SK-N-SH (cell line): ENCODE measurements around the gene CDH4. TPM values are rescaled to one million over a fixed set of nuclear protein-coding genes. Genes with fewer than 3 reads are reported as not detected.

Experiments
- CTCF ChIA-PET: fragments of 300-600, 350-600 bp; formaldehyde crosslinking; extraction: SDS; loops from one replicate; lab custom pipeline; 2021; lab: Yijun Ruan, JAX
- POLR2A ChIA-PET: fragments of 350-600 bp; sonication (Branson Sonifier 250); formaldehyde crosslinking; extraction: SDS; loops from one replicate; lab custom pipeline; 2020; ENCODE audit warnings: antibody characterized with exemption, inconsistent platforms; lab: Yijun Ruan, JAX
- DNase-seq: peaks from one replicate; pipeline ENCODE4 v3.0.0; 2012
- H2AFZ ChIP-seq: fragments of 200-600 bp; sonication (generic); 2 replicates; pipeline ENCODE4 v1.8.1; 2016; ENCODE audit warnings: antibody characterized with exemption, mild to moderate bottlenecking, low read depth
- H3F3A ChIP-seq: fragments of 200-600 bp; sonication (generic); replicated peaks from 2 replicates; pipeline ENCODE3; 2016; ENCODE audit warnings: antibody characterized with exemption, mild to moderate bottlenecking; ENCODE audit not compliant: insufficient read depth
- H3K27ac ChIP-seq, 2 experiments: fragments of 200-500 bp in 1 of 2; fragments of 200-600 bp in 1 of 2; sonication (Bioruptor generic) in 1 of 2; sonication (generic), shearing (Covaris generic) in 1 of 2; 2 replicates each; pipeline versions ENCODE4 v1.5.1 to v1.6.1; 2014 to 2016; ENCODE audit warnings: low read depth in 2 of 2, inconsistent platforms in 1 of 2, low read length in 1 of 2, mild to moderate bottlenecking in 1 of 2, mixed read lengths in 1 of 2
- H3K27me3 ChIP-seq: fragments of 200-600 bp; sonication (generic), shearing (Covaris generic); 2 replicates; pipeline ENCODE4 v1.6.1; 2016; ENCODE audit warnings: mixed run types; ENCODE audit not compliant: insufficient read depth
- H3K36me3 ChIP-seq, 2 experiments: fragments of 200-500 bp in 1 of 2; fragments of 200-600 bp in 1 of 2; sonication (Bioruptor generic) in 1 of 2; sonication (generic) in 1 of 2; replicated peaks in 1 of 2; 2 replicates each; pipeline versions ENCODE3 to v1.5.1; 2014 to 2016; ENCODE audit warnings: low read length in 1 of 2, mild to moderate bottlenecking in 1 of 2; ENCODE audit not compliant: insufficient read depth in 2 of 2, control insufficient read depth in 1 of 2
- H3K4me1 ChIP-seq, 2 experiments: fragments of 200-500 bp in 1 of 2; fragments of 200-600 bp in 1 of 2; sonication (Bioruptor generic) in 1 of 2; sonication (generic), shearing (Covaris generic) in 1 of 2; 2 replicates each; pipeline versions ENCODE4 v1.5.1 to v1.6.1; 2014 to 2016; ENCODE audit warnings: low read depth in 1 of 2, low read length in 1 of 2, mixed run types in 1 of 2; ENCODE audit not compliant: insufficient read depth in 2 of 2, control insufficient read depth in 1 of 2
- H3K4me2 ChIP-seq: fragments of 200-600 bp; sonication (generic), shearing (Covaris generic); 2 replicates; pipeline ENCODE4 v1.6.1; 2017; ENCODE audit warnings: mixed run types
- H3K4me3 ChIP-seq, 2 experiments: fragments of 200-500 bp in 1 of 2; fragments of 200-600 bp in 1 of 2; sonication (Bioruptor generic) in 1 of 2; sonication (generic), shearing (Covaris generic) in 1 of 2; 2 replicates each; pipeline versions ENCODE4 v1.5.1 to v1.8.1; 2014 to 2016; ENCODE audit warnings: low read depth in 2 of 2, inconsistent platforms in 1 of 2, low read length in 1 of 2, mild to moderate bottlenecking in 1 of 2, mixed read lengths in 1 of 2, moderate library complexity in 1 of 2
- H3K79me2 ChIP-seq: fragments of 200-600 bp; sonication (generic); 2 replicates; pipeline ENCODE4 v1.8.1; 2017; ENCODE audit warnings: mild to moderate bottlenecking; ENCODE audit not compliant: insufficient read depth
- H3K9ac ChIP-seq: fragments of 200-600 bp; sonication (generic); 2 replicates; pipeline ENCODE4 v1.6.1; 2017; ENCODE audit warnings: mixed run types
- H3K9me2 ChIP-seq: fragments of 200-600 bp; sonication (generic); 2 replicates; pipeline ENCODE4 v1.6.1; 2017; ENCODE audit warnings: mixed run types
- H3K9me3 ChIP-seq: fragments of 200-600 bp; sonication (generic); 2 replicates; pipeline ENCODE4 v1.6.1; 2017; ENCODE audit warnings: mixed run types, mild to moderate bottlenecking, moderate library complexity
- H4K20me1 ChIP-seq: fragments of 200-600 bp; sonication (generic); 2 replicates; pipeline ENCODE4 v1.6.1; 2017; ENCODE audit warnings: mild to moderate bottlenecking, mixed run types; ENCODE audit not compliant: insufficient read depth
- ELF1 ChIP-seq: IDR thresholded peaks from 2 replicates; pipeline ENCODE4 v1.4.0; 2012
- FOSL2 ChIP-seq: IDR thresholded peaks from 2 replicates; pipeline ENCODE4 v1.4.0; 2012; ENCODE audit warnings: low read depth, mild to moderate bottlenecking, moderate library complexity, borderline replicate concordance
- GATA2 ChIP-seq: sonication (generic); formaldehyde crosslinking; IDR thresholded peaks from 2 replicates; pipeline ENCODE4 v1.5.0; 2020; ENCODE audit warnings: mild to moderate bottlenecking, missing genetic modification reagents
- IRF3 ChIP-seq: fragments of 150-350 bp; IDR thresholded peaks from 2 replicates; pipeline ENCODE4 v1.6.1; 2016; ENCODE audit warnings: mild to moderate bottlenecking, low read depth, low read length
- JUND ChIP-seq: IDR thresholded peaks from 2 replicates; pipeline ENCODE4 v1.4.0; 2012
- MEF2A ChIP-seq: IDR thresholded peaks from 2 replicates; pipeline ENCODE4 v1.4.0; 2012; ENCODE audit warnings: low read depth, borderline replicate concordance
- MXI1 ChIP-seq: IDR thresholded peaks from 2 replicates; pipeline ENCODE4 v1.6.1; 2012; ENCODE audit warnings: mild to moderate bottlenecking, low read depth, low read length, improper control_type of control experiment
- NFIC ChIP-seq: IDR thresholded peaks from 2 replicates; pipeline ENCODE4 v1.4.0; 2012; ENCODE audit warnings: borderline replicate concordance
- NRF1 ChIP-seq: IDR thresholded peaks from 2 replicates; pipeline ENCODE4 v1.6.1; 2012; ENCODE audit warnings: low read depth, mild to moderate bottlenecking, low read length
- POLR2AphosphoS5 ChIP-seq: IDR thresholded peaks from 2 replicates; pipeline ENCODE4 v1.6.1; 2012; ENCODE audit warnings: low read depth, low read length
- RAD21 ChIP-seq: IDR thresholded peaks from 2 replicates; pipeline ENCODE4 v1.6.1; 2012; ENCODE audit warnings: mild to moderate bottlenecking, low read length
- REST ChIP-seq: IDR thresholded peaks from 2 replicates; pipeline ENCODE4 v1.6.1; 2012; ENCODE audit warnings: mild to moderate bottlenecking, low read depth, low read length, moderate library complexity
- RFX5 ChIP-seq: IDR thresholded peaks from 2 replicates; pipeline ENCODE4 v1.6.1; 2012; ENCODE audit warnings: mild to moderate bottlenecking, improper control_type of control experiment, low read length
- RXRA ChIP-seq: IDR thresholded peaks from 2 replicates; pipeline ENCODE4 v1.4.0; 2012; ENCODE audit warnings: low read depth, mild to moderate bottlenecking, borderline replicate concordance
- SMC3 ChIP-seq: IDR thresholded peaks from 2 replicates; pipeline ENCODE4 v1.6.1; 2012; ENCODE audit warnings: low read depth, low read length, improper control_type of control experiment
- TAF1 ChIP-seq: IDR thresholded peaks from 2 replicates; pipeline ENCODE4 v1.6.1; 2012; ENCODE audit warnings: low read depth, mild to moderate bottlenecking, low read length, moderate library complexity, borderline replicate concordance
- TCF12 ChIP-seq: IDR thresholded peaks from 2 replicates; pipeline ENCODE4 v1.4.0; 2012
- TEAD4 ChIP-seq: IDR thresholded peaks from 2 replicates; pipeline ENCODE4 v1.4.0; 2012; ENCODE audit warnings: mild to moderate bottlenecking, borderline replicate concordance; ENCODE audit not compliant: insufficient read depth
- USF2 ChIP-seq: fragments of 150-350 bp; IDR thresholded peaks from 2 replicates; pipeline ENCODE4 v1.6.1; 2017; ENCODE audit warnings: antibody characterized with exemption, low read length, low read depth, borderline replicate concordance
- YY1 ChIP-seq: IDR thresholded peaks from 2 replicates; pipeline ENCODE4 v1.4.0; 2012; ENCODE audit warnings: low read depth, mild to moderate bottlenecking
- WGBS: methylation state at CpG from one replicate; pipeline ENCODE4 v1.1.6; 2017; ENCODE audit warnings: low lambda C conversion rate; 5-methylcytosine and 5-hydroxymethylcytosine counted together
- polyA plus RNA-seq, 3 experiments: library from polyadenylated mRNA; depleted of rRNA; stranded (reverse); fragments of >200 nt; gene quantifications; 2 replicates each; pipeline ENCODE4 v1.2.3, GENCODE V29; 2012
- TF ChIP-seq, protein P1 (sequence below): IDR thresholded peaks from 2 replicates; pipeline ENCODE4; 2012
- TF ChIP-seq, protein P2 (sequence below): IDR thresholded peaks from 2 replicates; pipeline ENCODE4 v1.4.0; 2012; ENCODE audit warnings: low read depth

The CDH4 gene
- polyA plus RNA-seq, 1 of the 3 experiments (the other 2 are of a cell fraction) = not detected

DNA sequence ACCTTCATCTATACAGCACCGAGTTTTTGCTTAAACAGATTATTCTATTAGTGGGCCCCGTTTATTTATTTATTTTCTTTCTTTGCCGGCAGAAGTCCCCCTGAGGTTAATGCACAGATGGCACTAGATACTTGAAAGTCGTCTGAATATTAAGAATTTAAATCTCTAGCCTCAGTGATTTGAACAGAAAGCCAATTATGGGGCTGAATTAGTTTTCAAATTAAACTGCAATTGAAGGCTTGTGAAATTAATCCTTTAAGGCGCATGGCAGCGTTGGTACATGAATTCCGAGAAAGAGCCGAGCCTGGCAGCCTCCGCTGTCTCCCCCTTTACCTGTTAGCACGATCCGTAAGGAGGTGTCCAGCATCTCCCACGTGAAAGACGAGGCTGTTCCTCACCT, 610.8 kb downstream of the CDH4 start:
- H3K9ac ChIP-seq = no peak overlapping the region
- no peaks in the 10 kb centered on the region for H3K36me3 ChIP-seq
- ChIA-PET POLR2A (no interaction called here), CTCF (interaction anchor here (1.3 kb wide), 1 partner anchor 25 kb away, joined by 3 read pairs; no protein-coding TSS in a partner anchor)
- no peaks in the 10 kb centered on the region for H3K9me3 ChIP-seq
- no peak overlapping the region for H3K27ac ChIP-seq
- H3K4me1 ChIP-seq = no peaks in the 10 kb centered on the region
- H3K4me2 ChIP-seq = no peak overlapping the region
- no peaks in the 10 kb centered on the region for H4K20me1 ChIP-seq
- TF ChIP-seq, protein P1, sequence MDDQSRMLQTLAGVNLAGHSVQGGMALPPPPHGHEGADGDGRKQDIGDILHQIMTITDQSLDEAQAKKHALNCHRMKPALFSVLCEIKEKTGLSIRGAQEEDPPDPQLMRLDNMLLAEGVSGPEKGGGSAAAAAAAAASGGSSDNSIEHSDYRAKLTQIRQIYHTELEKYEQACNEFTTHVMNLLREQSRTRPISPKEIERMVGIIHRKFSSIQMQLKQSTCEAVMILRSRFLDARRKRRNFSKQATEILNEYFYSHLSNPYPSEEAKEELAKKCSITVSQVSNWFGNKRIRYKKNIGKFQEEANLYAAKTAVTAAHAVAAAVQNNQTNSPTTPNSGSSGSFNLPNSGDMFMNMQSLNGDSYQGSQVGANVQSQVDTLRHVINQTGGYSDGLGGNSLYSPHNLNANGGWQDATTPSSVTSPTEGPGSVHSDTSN = no peak
- no peak for TF ChIP-seq SMC3
- TF ChIP-seq NRF1 = no peak
- TF ChIP-seq RAD21 = no peak
- no peak for TF ChIP-seq RXRA
- TF ChIP-seq GATA2 (CRISPR knock-in tag) = no peak
- TF ChIP-seq FOSL2 = no peak
- TF ChIP-seq, protein P2, sequence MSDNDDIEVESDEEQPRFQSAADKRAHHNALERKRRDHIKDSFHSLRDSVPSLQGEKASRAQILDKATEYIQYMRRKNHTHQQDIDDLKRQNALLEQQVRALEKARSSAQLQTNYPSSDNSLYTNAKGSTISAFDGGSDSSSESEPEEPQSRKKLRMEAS = no peak
- TF ChIP-seq JUND = no peak
- no peak for TF ChIP-seq POLR2AphosphoS5
- TF ChIP-seq REST = no peak
- no peaks in the 10 kb centered on the region for H3F3A ChIP-seq
- no peak overlapping the region for H3K4me3 ChIP-seq
- WGBS = 58% methylated on average over 13 of the region's 13 CpGs
- DNase-seq = no peak
- no peak overlapping the region for H2AFZ ChIP-seq
- no peaks in the 10 kb centered on the region for H3K27me3 ChIP-seq
- no peaks in the 10 kb centered on the region for H3K9me2 ChIP-seq
- no peaks in the 10 kb centered on the region for H3K79me2 ChIP-seq

DNA sequence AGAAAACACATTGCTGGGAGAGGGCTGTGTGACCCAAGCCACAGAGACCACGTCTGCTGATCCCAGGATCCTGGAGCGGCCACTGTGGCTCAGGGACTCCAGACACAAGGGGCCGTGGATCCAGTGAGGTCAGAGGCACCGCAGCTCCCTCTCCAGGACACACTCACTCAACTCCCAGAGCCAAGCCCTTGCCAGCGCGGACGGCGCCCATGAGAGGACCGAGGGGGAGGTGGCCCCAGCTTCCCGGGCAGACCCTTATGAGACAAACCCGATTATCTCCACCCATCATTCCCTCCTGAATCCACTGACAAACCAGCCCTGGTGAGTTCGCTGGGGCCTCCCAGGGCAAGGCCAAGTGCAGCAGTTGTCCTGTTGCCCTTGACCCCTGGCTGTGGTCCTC, 612.4 kb downstream of the CDH4 start:
- Histone ChIP-seq H3K27ac (no peak overlapping the region), H3K36me3 (no peaks in the 10 kb centered on the region), H3K9me2 (no peaks in the 10 kb centered on the region), H3K4me3 (no peak overlapping the region), H4K20me1 (no peaks in the 10 kb centered on the region), H3K9me3 (no peaks in the 10 kb centered on the region), H3K79me2 (no peaks in the 10 kb centered on the region), H2AFZ (no peak overlapping the region), H3K9ac (no peak overlapping the region), H3F3A (no peaks in the 10 kb centered on the region), H3K27me3 (no peaks in the 10 kb centered on the region), H3K4me2 (no peak overlapping the region), H3K4me1 (no peaks in the 10 kb centered on the region)
- POLR2A ChIA-PET = no interaction called here
- no peak for DNase-seq
- 36% methylated on average over 6 of the region's 12 CpGs for WGBS
- CTCF ChIA-PET = interaction anchor here (1.1 kb wide), 2 partner anchors 13 to 602 kb away, joined by 3 read pairs; no protein-coding TSS in a partner anchor
- TF ChIP-seq TEAD4 (no peak), USF2 (no peak), ELF1 (no peak), NFIC (no peak), TAF1 (no peak), RFX5 (no peak), IRF3 (no peak), POLR2AphosphoS5 (no peak), MEF2A (no peak), MXI1 (no peak), SMC3 (no peak), TCF12 (no peak), YY1 (no peak)
- TF ChIP-seq, protein P1 = no peak
